Esophagus squamous epithelium (tissue), 5 donors: Measurements from ENCODE around the gene CELSR1. TPM values are rescaled to one million over a fixed set of nuclear protein-coding genes. Genes with fewer than 3 reads are reported as not detected.

Source experiments
- DNase-seq: peaks from one replicate; lab custom pipeline; 2025; lab: John Stamatoyannopoulos, UW
- H3K27ac ChIP-seq, 4 donors: fragments of 200-600 bp; sonication (generic); one replicate each; pipeline ENCODE4 v1.5.1; 2016 to 2019; ENCODE audit warnings: mild to moderate bottlenecking in 1 of 4
- H3K27me3 ChIP-seq, 4 donors: fragments of 200-600 bp; sonication (generic); 1 replicate in 3 of 4; 2 replicates in 1 of 4; pipeline versions ENCODE4 v1.5.1 to v1.6.0; 2017 to 2021; ENCODE audit warnings: antibody characterized with exemption in 1 of 4
- H3K36me3 ChIP-seq, 3 donors: fragments of 200-600 bp; sonication (generic); one replicate each; pipeline ENCODE4 v1.5.1; 2016 to 2019
- H3K4me1 ChIP-seq, 3 donors: fragments of 200-600 bp; sonication (generic); one replicate each; pipeline ENCODE4 v1.5.1; 2017 to 2019
- H3K4me3 ChIP-seq, 4 donors: fragments of 200-600 bp; sonication (generic); 1 replicate in 3 of 4; 2 replicates in 1 of 4; pipeline ENCODE4 v1.5.1; 2016 to 2019; ENCODE audit warnings: mild to moderate bottlenecking in 2 of 4, moderate library complexity in 1 of 4
- H3K9me3 ChIP-seq, 3 donors: fragments of 200-600 bp; sonication (generic); one replicate each; pipeline ENCODE4 v1.5.1; 2016 to 2019
- POLR2A ChIP-seq, 4 donors: fragments of 450-650 bp; IDR thresholded peaks; one replicate each; pipeline ENCODE4 v1.6.1; 2017; ENCODE audit warnings: antibody characterized with exemption in 4 of 4, mild to moderate bottlenecking in 4 of 4, moderate library complexity in 3 of 4
- WGBS, 2 donors: methylation state at CpG; one replicate each; pipeline ENCODE4 v1.1.5; 2018; 5-methylcytosine and 5-hydroxymethylcytosine counted together
- intact Hi-C: fragments of 100-400 bp; cut with DNase I; formaldehyde crosslinking; loops from one replicate; pipeline ENCODE4 v1.15.0; 2022
- total RNA-seq, 4 donors: library from RNA; depleted of rRNA; stranded (reverse); fragments of >200 nt; gene quantifications; one replicate each; pipeline ENCODE4 v1.1.0, GENCODE V29; 2016
- TF ChIP-seq, protein P1 (sequence below), 6 experiments: fragments of 450-650 bp in 4 of 6; fragments of 200-600 bp in 2 of 6; sonication (generic) in 2 of 6; IDR thresholded peaks; one replicate each; pipeline ENCODE4 v1.5.1; 2016 to 2019; ENCODE audit warnings: antibody characterized with exemption in 6 of 6, mild to moderate bottlenecking in 4 of 6, moderate library complexity in 4 of 6
- donor health status: DM: yes; HTN: yes; CAD: no.

CELSR1 gene
- total RNA-seq, 4 donors from 2014 or later, result 38.7 to 50.6 (median 43.7) TPM

DNA sequence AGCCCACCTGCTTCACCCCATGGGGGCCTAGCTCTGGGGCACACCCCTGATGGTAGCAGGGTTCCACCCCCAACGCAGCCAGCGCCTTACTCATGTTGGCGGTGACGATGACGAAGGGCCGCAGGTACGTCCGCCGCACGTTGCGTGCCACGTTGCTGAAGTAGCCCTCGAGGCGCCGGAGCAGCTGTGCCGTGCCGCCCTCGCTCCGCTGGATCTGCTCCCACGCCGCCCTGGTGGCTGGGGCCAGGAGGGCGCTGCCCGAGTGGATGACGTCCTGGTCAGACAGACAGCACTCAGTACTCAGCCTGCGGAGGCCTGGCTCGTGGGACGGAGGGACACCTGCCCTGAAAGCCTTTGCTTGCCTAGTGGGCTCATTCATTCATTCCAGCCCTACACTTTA lies 151.1 kb downstream of the CELSR1 start:
- TF ChIP-seq, protein P1, sequence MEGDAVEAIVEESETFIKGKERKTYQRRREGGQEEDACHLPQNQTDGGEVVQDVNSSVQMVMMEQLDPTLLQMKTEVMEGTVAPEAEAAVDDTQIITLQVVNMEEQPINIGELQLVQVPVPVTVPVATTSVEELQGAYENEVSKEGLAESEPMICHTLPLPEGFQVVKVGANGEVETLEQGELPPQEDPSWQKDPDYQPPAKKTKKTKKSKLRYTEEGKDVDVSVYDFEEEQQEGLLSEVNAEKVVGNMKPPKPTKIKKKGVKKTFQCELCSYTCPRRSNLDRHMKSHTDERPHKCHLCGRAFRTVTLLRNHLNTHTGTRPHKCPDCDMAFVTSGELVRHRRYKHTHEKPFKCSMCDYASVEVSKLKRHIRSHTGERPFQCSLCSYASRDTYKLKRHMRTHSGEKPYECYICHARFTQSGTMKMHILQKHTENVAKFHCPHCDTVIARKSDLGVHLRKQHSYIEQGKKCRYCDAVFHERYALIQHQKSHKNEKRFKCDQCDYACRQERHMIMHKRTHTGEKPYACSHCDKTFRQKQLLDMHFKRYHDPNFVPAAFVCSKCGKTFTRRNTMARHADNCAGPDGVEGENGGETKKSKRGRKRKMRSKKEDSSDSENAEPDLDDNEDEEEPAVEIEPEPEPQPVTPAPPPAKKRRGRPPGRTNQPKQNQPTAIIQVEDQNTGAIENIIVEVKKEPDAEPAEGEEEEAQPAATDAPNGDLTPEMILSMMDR (IDR thresholded peaks at IDR 0.05), result no peak
- TF ChIP-seq POLR2A (IDR thresholded peaks at IDR 0.05), result no peak
- Histone ChIP-seq H3K4me3 (no peak overlapping the region), H3K27ac (no peak overlapping the region), H3K4me1 (peaks cover 0 to 21% (median 8%) of the 10 kb centered on the region in 3 donors), H3K27me3 (no peaks in the 10 kb centered on the region), H3K9me3 (no peaks in the 10 kb centered on the region), H3K36me3 (peaks cover 0 to 69% (median 0%) of the 10 kb centered on the region in 3 donors)
- DNase-seq, result no peak
- 90 to 91% methylated on average over 6 to 12 of the region's 27 CpGs for WGBS, 2 donors
- intact Hi-C loops, result no loop called here

DNA sequence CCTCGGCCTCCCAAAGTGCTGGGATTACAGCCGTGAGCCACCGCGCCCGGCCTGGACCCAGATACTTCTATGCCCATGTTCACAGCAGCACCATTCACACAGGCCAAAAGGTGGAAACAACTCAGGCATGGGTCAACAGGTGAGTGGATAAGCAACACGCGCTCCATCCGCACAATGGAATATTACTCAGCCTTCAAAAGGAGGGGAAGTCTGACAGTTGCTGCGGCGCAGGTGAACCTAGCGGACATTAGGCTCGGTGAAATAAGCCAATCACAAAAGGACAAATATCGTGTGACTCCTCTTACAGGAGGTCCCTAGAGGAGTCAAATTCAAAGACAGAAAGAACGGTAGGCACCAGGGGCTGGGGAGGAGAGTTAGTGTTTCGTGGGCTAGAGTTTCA lies 154.9 kb downstream of the CELSR1 start:
- no peaks in the 10 kb centered on the region for H3K27me3 ChIP-seq
- intact Hi-C loops, result no loop called here
- TF ChIP-seq POLR2A (IDR thresholded peaks at IDR 0.05), result no peak
- TF ChIP-seq, protein P1 (IDR thresholded peaks at IDR 0.05), result no peak
- no peak overlapping the region for H3K4me3 ChIP-seq
- H3K27ac ChIP-seq, result no peak overlapping the region
- peaks cover 0 to 79% (median 0%) of the 10 kb centered on the region in 3 donors for H3K36me3 ChIP-seq
- no peak for DNase-seq
- H3K9me3 ChIP-seq, result no peaks in the 10 kb centered on the region
- H3K4me1 ChIP-seq, result peaks cover 5 to 21% (median 10%) of the 10 kb centered on the region in 3 donors
- 86 to 89% methylated on average over 10 to 15 of the region's 15 CpGs for WGBS, 2 donors

DNA sequence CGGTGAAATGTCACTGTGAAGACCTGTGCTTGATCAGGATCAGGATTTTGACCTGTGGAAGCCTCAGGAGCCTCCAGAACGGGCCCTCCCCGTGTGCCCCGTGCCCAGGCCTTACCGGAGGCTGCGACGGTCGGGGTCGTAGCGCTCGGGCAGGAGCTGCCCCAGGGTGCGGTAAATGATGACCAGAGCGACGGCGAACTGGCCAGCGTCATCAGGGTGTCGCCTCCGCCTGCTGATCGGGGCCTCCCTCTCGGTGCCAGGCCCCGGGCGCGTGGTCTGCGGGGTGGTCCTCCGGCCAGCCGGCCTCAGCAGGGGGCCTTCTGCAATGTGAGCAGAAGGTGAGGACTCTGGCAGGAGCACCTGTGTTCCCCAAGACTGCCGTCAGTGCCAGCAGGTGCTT lies 155.7 kb downstream of the CELSR1 start:
- Histone ChIP-seq H3K4me1 (peaks cover 5 to 29% (median 10%) of the 10 kb centered on the region in 3 donors), H3K27me3 (no peaks in the 10 kb centered on the region), H3K4me3 (no peak overlapping the region), H3K9me3 (peaks cover 0 to under 1% (median 0%) of the 10 kb centered on the region in 3 donors), H3K27ac (no peak overlapping the region), H3K36me3 (peaks cover 0 to 87% (median 0%) of the 10 kb centered on the region in 3 donors)
- WGBS, 2 donors, result 87 to 89% methylated on average over 3 to 15 of the region's 27 CpGs
- no peak for TF ChIP-seq POLR2A (IDR thresholded peaks at IDR 0.05)
- TF ChIP-seq, protein P1 (IDR thresholded peaks at IDR 0.05), result no peak
- intact Hi-C loops, result no loop called here
- no peak for DNase-seq

DNA sequence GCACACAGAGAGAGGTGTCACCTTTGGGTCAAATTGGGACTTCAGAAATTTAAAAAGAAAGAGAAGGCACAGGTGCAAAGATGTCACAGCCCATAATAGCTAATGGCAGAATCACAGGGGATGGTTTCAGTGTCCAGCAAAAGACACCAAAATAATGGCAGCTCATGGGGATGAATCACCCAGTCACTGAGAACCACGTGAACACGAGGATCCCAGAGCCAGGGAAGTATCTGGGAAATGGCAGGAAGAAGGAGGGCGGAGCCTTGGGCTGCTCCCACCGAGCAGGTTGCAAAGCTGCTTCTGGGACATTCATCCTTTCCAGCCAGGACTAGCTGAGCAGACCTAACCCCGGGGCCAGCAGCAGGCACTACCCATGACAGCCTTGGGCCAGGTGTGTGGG lies 156.3 kb downstream of the CELSR1 start:
- peaks cover 0 to 89% (median 0%) of the 10 kb centered on the region in 3 donors for H3K36me3 ChIP-seq
- DNase-seq, result no peak
- intact Hi-C loops, result no loop called here
- WGBS, 2 donors, result 29 to 42% methylated on average over 3 to 5 of the region's 5 CpGs
- TF ChIP-seq, protein P1 (IDR thresholded peaks at IDR 0.05), result no peak
- no peak for TF ChIP-seq POLR2A (IDR thresholded peaks at IDR 0.05)
- H3K9me3 ChIP-seq, result peaks cover 0 to 6% (median 4%) of the 10 kb centered on the region in 3 donors
- peaks cover 5 to 35% (median 10%) of the 10 kb centered on the region in 3 donors for H3K4me1 ChIP-seq
- no peaks in the 10 kb centered on the region for H3K27me3 ChIP-seq
- H3K4me3 ChIP-seq, result no peak overlapping the region
- no peak overlapping the region for H3K27ac ChIP-seq

DNA sequence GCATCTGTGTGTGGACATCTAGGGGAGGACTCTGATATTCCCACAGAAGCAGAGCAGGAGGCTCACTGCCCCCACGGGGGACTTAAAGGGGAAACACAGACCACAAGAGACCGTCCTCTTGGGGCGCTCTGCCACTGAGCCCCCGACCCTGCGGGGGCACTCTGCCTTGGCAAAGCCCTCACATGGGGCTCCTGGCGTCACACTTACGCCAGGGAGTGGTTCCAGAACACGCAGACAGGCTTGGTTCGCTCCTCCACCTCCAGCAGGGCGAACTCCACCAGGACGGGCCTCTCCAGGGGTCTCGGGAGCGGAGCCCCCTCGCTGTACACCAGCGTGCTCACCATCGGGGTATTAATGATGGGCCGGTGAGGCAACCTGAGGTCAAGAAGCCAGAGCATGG lies 156.8 kb downstream of the CELSR1 start:
- no peak overlapping the region for H3K27ac ChIP-seq
- no peak for DNase-seq
- intact Hi-C loops, result no loop called here
- TF ChIP-seq POLR2A (IDR thresholded peaks at IDR 0.05), result no peak
- TF ChIP-seq, protein P1 (IDR thresholded peaks at IDR 0.05), result no peak
- no peaks in the 10 kb centered on the region for H3K27me3 ChIP-seq
- 83 to 100% methylated on average over 1 of the region's 17 CpGs for WGBS, 2 donors
- H3K9me3 ChIP-seq, result peaks cover 0 to 9% (median 8%) of the 10 kb centered on the region in 3 donors
- H3K36me3 ChIP-seq, result peaks cover 0 to 88% (median 0%) of the 10 kb centered on the region in 3 donors
- H3K4me1 ChIP-seq, result peaks cover 5 to 38% (median 13%) of the 10 kb centered on the region in 3 donors
- H3K4me3 ChIP-seq, result no peak overlapping the region
